Pulmonary artery endothelial cell (primary cell): ENCODE data around the gene PFKM. TPM values are rescaled to one million over a fixed set of nuclear protein-coding genes. Genes with fewer than 3 reads are reported as not detected.

ENCODE experiments used
- DNase-seq: peaks from one replicate; pipeline ENCODE4 v3.0.0-alpha.2; 2011; ENCODE audit warnings: low read depth, low spot score
- total RNA-seq: library from RNA; depleted of rRNA; stranded (reverse); fragments of >200 nt; gene quantifications from 2 replicates; pipeline ENCODE4 v1.2.3, GENCODE V29; 2014

Gene PFKM
- 95.1 and 143 TPM in 2 replicates for total RNA-seq

GRCh38 chr12:48119078-48119833 is at the start of gene PFKM:
Gene PFKM, plus strand, starts transcription at chr12:48119364. Its CDS starts 3,411 bp downstream, at chr12:48122775.
- DNase-seq = peak; percentile 76

DNA sequence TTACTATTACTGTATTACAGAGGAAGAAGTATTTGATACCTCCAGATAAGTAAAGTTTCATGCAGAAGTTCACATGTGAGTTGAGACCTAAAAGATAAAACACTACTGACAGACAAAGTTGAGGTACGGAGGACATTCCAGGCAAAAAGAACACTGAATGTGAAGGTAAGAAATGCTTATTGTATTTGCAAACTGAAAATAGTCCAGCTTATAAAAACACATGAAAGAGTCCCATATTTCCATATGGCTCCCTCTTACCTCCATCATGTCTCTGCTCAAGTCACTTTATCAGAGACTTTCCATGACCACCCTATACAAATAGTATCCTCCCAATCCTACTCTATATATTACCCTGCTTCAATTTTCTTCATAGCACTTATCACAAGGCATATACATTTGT is 49.1 kb upstream of the PFKM start:
- DNase-seq = no peak

GRCh38 chr12:48070731-48071130 is 48.4 kb upstream of the PFKM start:
- no peak for DNase-seq

DNA sequence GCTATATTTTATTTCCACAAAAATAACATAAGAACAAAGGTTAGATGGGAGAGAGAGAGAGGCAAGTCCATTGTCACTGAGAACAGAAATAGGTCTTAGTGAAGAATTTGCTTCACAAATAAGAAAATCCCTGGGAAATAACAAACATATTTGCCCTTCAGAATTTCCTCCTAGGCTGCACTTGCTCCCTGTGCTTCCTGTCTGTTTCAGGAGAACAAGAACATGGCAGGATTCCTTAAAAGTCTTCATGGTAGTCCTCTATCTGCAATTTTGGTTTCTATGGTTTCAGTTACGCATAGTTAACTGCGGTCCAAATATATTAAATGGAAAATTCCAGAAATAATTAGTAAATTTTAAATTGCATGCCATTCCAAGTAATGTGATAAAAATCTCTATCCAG is 47.4 kb upstream of the PFKM start:
- DNase-seq = no peak

GRCh38 chr12:48072266-48072665 is 46.9 kb upstream of the PFKM start:
- no peak for DNase-seq

DNA sequence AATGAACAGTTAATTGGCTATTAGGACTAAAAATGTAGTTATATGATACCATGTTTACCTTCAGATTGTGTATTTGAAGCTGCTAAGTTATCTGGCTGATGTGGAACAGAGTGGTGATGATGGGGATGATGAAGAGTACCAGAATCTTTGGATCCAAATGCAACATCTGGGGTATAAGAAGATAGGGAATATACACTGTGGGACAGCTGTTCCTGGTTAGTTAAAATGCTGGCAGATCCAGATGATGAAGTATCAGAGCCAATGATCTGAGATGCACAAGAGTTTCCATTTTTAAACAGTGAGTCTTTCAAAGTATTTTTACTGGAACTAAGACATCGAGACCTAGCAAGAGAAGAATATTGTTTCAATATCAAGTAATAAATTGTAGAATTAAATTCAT is 44.9 kb upstream of the PFKM start:
- DNase-seq = no peak

DNA sequence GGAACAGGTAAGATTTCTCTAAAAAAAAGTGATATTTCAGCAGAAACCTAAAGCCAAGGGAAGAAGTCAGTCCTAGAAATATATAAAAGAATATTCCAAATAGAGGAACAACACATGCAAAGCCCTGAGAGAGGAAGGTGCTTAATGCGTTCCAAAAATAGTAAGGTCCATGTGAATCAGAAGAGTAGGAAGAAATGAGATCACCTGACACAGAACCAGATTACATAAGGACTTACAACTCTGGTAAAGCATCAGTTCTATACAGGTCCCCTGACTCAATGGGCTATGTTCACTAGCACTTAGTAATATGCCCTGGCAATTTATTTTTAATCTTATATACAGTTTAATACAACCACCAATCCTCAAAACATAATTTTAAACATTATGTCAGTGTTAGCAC is 43.3 kb upstream of the PFKM start:
- DNase-seq = no peak

DNA sequence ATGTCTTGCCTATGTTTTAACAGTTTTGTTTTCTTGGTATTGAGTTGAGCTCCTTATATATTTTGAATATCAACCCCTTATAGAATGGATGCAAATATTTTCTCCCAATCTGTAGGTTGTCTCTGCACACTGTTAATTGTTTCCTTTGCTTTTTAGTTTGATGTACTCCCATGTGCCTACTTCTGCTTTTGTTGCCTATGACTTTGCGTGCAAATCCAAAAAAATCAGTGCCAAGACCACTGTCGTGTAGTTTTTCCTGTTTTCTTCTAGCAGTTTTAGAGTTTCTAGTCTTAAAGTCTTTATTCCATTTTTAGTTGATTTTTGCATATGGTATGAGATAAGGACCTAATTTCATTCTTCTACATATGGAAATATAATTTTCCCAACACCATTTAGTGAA is 42.1 kb upstream of the PFKM start:
- DNase-seq = no peak

DNA sequence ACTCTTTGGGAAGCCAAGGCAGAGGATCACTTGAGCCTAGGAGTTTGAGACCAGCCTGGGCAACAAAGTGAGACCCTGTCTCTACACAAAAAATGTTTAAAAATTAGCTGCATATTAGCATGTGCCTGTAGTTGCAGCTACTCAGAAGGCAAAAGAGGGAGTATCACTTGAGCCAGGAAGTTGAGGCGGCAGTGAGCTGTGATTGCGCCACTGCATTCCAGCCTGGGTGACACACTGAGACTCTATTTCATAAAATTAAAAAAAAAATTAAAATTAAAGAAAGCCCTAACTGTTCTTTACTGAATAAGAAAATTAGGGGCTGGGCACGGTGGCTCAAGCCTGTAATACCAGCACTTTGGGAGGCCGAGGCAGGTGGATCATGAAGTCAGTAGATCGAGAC is 40.3 kb upstream of the PFKM start:
- DNase-seq = no peak

GRCh38 chr12:48080285-48080684 is 38.9 kb upstream of the PFKM start:
- no peak for DNase-seq

GRCh38 chr12:48080821-48081220 is 38.3 kb upstream of the PFKM start:
- DNase-seq = no peak

GRCh38 chr12:48084066-48084465 is 35.1 kb upstream of the PFKM start:
- DNase-seq = no peak

DNA sequence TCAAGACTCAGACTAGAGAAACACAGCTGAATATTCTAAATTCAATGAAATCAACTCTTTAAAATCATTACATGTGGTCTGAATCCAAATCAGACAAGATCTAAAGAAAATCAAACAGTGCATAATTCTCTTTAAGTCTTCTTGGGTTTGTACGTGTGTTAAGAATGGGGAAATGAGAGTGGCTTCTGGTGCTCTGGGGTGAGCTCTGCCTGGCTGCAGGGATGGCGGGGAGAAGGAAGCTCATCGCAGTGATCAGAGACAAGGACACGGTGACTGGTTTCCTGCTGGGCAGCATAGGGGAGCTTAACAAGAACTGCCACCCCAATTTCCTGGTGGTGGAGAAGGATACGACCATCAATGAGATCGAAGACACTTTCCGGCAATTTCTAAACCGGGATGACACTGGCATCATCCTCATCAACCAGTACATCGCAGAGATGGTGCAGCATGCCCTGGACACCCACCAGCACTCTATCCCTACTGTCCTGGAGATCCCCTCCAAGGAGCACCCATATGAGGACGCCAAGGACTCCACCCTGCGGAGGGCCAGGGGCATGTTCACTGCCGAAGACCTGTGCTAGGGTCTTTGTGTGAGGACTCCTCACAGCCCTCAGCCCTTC is 34.2 kb upstream of the PFKM start:
- no peak for DNase-seq

DNA sequence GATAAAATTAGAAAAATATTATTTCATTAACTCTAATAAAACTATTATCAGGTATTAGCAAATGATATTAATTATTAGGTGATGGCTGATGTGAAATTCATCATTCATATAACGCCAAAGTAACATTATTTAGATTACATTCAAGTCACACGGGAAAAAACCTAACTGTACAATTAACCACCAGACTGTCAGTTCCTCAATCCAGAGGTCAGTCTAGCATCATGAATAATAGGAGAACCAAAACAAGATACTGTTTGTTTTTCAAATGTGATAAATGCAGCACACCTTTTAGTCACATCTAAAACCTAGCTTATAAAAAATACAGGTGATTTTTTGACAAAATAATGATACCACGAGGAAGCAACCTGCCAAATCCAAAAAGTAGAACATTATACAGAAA is 32.8 kb upstream of the PFKM start:
- no peak for DNase-seq

GRCh38 chr12:48092611-48093010 is 26.6 kb upstream of the PFKM start:
- no peak for DNase-seq

GRCh38 chr12:48104531-48104930 is 14.6 kb upstream of the PFKM start:
- no peak for DNase-seq

- DNase-seq = no peak
Observed at GRCh38 chr12:48105321-48105866, 13.8 kb upstream of the PFKM start.

- DNase-seq = peak; percentile 45
Observed at GRCh38 chr12:48105867-48106680, 13.1 kb upstream of the PFKM start, which contains the start of gene SENP1. Gene SENP1, minus strand, starts transcription at chr12:48106079. Its CDS starts 4,607 bp downstream, at chr12:48101472.

DNA sequence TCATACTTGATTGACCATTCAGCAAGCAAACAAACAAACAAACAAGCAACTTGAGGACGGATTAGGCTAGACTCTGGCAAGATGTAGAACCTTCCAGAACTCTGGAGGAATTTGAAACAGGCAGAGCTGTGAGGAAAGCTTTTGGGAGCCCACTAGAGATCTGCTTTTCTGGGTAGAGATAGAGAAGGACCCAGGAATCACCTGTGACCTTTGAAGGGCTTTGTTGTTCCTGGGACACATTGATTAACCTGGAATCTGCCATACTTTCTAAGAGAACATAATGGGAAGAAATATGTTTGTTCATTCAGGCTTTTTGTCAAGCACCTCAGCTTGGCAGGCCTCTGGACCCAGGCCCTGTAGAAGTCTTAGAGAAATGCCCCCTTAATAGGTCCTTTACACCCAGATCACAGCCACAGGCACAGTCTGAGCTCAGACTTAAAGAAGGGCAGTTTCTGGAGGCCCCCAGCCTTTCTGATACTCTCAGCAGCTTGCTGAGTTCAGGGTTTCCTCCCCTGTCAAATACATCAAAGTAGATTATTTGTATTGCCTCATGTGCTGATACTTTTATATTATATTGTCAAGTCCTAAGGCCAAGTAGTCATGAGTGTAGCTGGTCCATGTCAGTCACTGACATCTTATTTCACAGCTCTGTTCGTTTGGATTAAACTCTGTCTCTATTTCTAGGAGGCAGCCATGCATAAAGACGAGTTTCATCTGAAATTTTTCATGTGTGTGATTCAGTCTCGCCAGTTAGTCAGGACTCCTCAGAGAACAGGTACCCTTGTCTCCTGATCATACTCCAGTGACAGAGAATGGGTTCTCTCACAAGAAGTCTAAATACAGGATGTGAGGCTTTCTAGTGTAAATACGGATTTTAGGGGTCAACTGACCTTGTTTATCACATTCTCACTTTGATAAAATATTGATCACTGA is 12.2 kb upstream of the PFKM start:
- no peak for DNase-seq

DNA sequence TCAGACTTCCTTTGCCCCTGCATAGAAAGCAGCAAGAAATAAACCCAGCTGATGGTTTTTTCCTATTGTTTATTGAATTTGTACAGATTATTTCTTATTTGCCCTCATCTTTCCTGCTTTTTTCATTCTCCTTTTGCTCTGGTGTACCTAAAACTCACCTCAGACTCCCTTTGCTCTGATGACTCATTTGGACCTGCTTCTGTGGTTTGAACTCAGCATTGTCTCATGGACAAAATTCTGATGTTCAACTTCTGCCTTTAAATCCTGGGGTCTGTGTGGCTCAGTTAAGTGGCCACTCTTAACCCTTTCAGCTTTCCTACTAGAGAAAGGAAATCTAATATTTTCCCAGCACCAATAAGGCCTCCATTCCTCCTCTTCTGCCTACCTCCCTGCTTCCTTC is 9.7 kb upstream of the PFKM start:
- no peak for DNase-seq
